HUES48 (cell line): ENCODE results near the gene LONP1.
"Not testable (repeated sequence)": the region's sequence is repeated elsewhere in the genome, so short reads cannot be mapped to it uniquely, and the experiment has no call there.

Source experiments
- H3K27ac ChIP-seq: one replicate; pipeline ENCODE4 v1.7.0; 2013; ENCODE audit warnings: low read depth, low read length, inconsistent platforms
- H3K27me3 ChIP-seq: 2 replicates; pipeline ENCODE4 v1.6.1; 2013; ENCODE audit warnings: mild to moderate bottlenecking, low read length; ENCODE audit not compliant: control insufficient read depth, insufficient read depth
- H3K36me3 ChIP-seq: 2 replicates; pipeline ENCODE4 v1.6.1; 2013; ENCODE audit warnings: low read length; ENCODE audit not compliant: control insufficient read depth, insufficient read depth
- H3K4me1 ChIP-seq: 2 replicates; pipeline ENCODE4 v1.6.1; 2013; ENCODE audit warnings: mild to moderate bottlenecking, low read length; ENCODE audit not compliant: control insufficient read depth, insufficient read depth
- H3K4me3 ChIP-seq: 2 replicates; pipeline ENCODE4 v1.5.1; 2013; ENCODE audit warnings: mild to moderate bottlenecking, low read depth, low read length
- H3K9ac ChIP-seq: 2 replicates; pipeline ENCODE4 v1.6.1; 2013; ENCODE audit warnings: mild to moderate bottlenecking, low read depth, low read length, moderate library complexity
- H3K9me3 ChIP-seq: 2 replicates; pipeline ENCODE4 v1.6.1; 2013; ENCODE audit warnings: low read length; ENCODE audit not compliant: control insufficient read depth, insufficient read depth

Gene LONP1

DNA sequence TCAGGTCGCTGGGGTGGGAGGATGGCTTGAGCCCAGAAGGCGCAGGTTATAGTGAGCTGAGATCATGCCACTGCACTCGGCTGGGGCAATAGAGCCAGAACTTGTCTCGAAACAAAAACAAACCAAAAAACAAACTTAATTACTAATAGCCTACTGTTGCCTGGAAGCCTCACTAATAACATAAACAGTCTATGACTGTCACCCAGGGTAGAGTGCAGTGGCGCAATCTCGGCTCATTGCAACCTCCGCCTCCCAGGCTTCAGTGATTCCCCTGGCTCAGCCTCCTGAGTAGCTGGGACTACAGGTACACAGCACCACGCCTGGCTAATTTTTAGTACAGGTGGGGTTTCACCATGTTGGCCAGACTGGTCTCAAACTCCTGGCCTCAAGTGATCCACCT, 18.5 kb upstream of the LONP1 start:
- H3K9me3 ChIP-seq = no peaks in the 10 kb centered on the region
- no peak overlapping the region for H3K27ac ChIP-seq
- H3K4me3 ChIP-seq = no peak overlapping the region
- no peaks in the 10 kb centered on the region for H3K27me3 ChIP-seq
- no peak overlapping the region for H3K9ac ChIP-seq
- H3K36me3 ChIP-seq = no peaks in the 10 kb centered on the region
- no peaks in the 10 kb centered on the region for H3K4me1 ChIP-seq

- H3K4me1 ChIP-seq = not testable (repeated sequence)
These were observed 13.2 kb upstream of the LONP1 start for GRCh38 chr19:5733172-5733571.

GRCh38 chr19:5727453-5728050, 7.6 kb upstream of the LONP1 start:
- no peak overlapping the region for H3K4me3 ChIP-seq
- no peaks in the 10 kb centered on the region for H3K4me1 ChIP-seq
- H3K36me3 ChIP-seq = no peaks in the 10 kb centered on the region
- no peaks in the 10 kb centered on the region for H3K9me3 ChIP-seq
- H3K27me3 ChIP-seq = no peaks in the 10 kb centered on the region
- no peak overlapping the region for H3K27ac ChIP-seq
- no peak overlapping the region for H3K9ac ChIP-seq

More at GRCh38 chr19:5733172-5733571, 13.2 kb upstream of the LONP1 start:
- H3K27ac ChIP-seq, H3K36me3 ChIP-seq, H3K9me3 ChIP-seq, H3K27me3 ChIP-seq, H3K9ac ChIP-seq, H3K4me3 ChIP-seq: not testable (repeated sequence)

GRCh38 chr19:5719274-5719960, 529 bp downstream of the LONP1 start:
- peak overlapping the region; percentile 89 for H3K9ac ChIP-seq
- peaks cover 9% of the 10 kb centered on the region; the same call in 1 of the 2 replicates for H3K4me1 ChIP-seq
- peak overlapping the region; percentile 100 for H3K27ac ChIP-seq
- H3K4me3 ChIP-seq = peak overlapping the region; percentile 82
- H3K27me3 ChIP-seq = no peaks in the 10 kb centered on the region
- no peaks in the 10 kb centered on the region for H3K9me3 ChIP-seq
- H3K36me3 ChIP-seq = peaks cover 20% of the 10 kb centered on the region

GRCh38 chr19:5718579-5719273, 1.2 kb downstream of the LONP1 start:
- Histone ChIP-seq H3K27me3 (no peaks in the 10 kb centered on the region), H3K9me3 (no peaks in the 10 kb centered on the region), H3K4me1 (peaks cover 9% of the 10 kb centered on the region; the same call in 1 of the 2 replicates), H3K36me3 (peaks cover 26% of the 10 kb centered on the region), H3K9ac (peak overlapping the region; percentile 89), H3K4me3 (peak overlapping the region; percentile 82), H3K27ac (peak overlapping the region; percentile 100)

DNA sequence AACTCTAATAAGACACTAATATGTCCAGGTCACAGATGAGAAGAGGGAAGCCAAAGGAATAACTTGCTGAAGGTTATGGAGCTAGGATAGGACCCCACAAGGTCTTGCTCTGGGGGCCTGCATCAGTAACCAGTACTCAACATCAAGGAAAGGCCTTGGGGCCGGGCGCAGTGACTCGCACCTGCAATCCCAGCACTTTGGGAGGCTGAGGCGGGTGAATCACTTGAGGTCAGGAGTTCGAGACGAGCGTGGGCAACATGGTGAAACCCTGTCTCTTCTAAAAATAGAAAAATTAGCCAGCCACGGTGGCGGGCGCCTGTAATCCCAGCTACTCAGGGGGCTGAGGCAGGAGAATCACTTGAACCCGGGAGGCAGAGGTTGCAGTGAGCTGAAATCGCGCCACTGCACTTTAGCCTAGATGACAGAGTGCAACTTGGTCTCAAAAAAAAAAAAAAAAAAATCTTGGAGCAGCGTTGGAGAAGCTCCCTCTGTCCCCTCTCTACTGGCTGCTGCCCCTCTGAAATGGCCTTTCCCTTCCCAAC, 1.8 kb downstream of the LONP1 start:
- Histone ChIP-seq H3K36me3 (peaks cover 32% of the 10 kb centered on the region), H3K27ac (no peak overlapping the region), H3K27me3 (no peaks in the 10 kb centered on the region), H3K4me1 (peaks cover 9% of the 10 kb centered on the region; the same call in 1 of the 2 replicates), H3K9me3 (no peaks in the 10 kb centered on the region), H3K9ac (0 out of 2 replicates have a peak overlapping the region, but pooled peaks have one; percentile 89), H3K4me3 (peak overlapping the region; percentile 82)

- no peak overlapping the region for H3K9ac ChIP-seq
- H3K36me3 ChIP-seq = peaks cover 39% of the 10 kb centered on the region
- H3K27ac ChIP-seq = no peak overlapping the region
- no peaks in the 10 kb centered on the region for H3K27me3 ChIP-seq
- H3K4me3 ChIP-seq = no peak overlapping the region
- H3K4me1 ChIP-seq = peaks cover 9% of the 10 kb centered on the region; the same call in 1 of the 2 replicates
- H3K9me3 ChIP-seq = no peaks in the 10 kb centered on the region
These were observed 2.6 kb downstream of the LONP1 start for GRCh38 chr19:5717215-5717935.

DNA sequence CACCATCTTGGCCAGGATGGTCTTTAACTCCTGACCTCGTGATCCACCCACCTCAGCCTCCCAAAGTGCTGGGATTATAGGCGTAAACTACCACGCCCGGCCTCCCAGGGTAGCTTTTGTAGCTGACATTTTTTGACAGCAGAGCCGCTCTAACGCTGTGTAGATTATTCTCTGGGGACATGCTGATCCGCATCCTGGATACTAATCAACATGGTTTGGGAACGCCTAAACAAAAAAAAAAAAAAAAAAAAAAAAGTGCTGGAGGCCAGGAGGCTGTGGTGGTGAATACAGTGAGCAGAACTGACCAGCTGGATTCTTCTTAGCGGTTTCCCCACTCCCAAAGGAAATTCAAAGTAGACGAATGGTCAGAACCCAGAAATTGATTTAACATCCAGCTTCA, 5.1 kb downstream of the LONP1 start:
- Histone ChIP-seq H3K27me3 (no peaks in the 10 kb centered on the region), H3K36me3 (peaks cover 61% of the 10 kb centered on the region), H3K9ac (no peak overlapping the region), H3K27ac (no peak overlapping the region), H3K4me1 (peaks cover 9% of the 10 kb centered on the region; the same call in 1 of the 2 replicates), H3K9me3 (no peaks in the 10 kb centered on the region), H3K4me3 (no peak overlapping the region)

DNA sequence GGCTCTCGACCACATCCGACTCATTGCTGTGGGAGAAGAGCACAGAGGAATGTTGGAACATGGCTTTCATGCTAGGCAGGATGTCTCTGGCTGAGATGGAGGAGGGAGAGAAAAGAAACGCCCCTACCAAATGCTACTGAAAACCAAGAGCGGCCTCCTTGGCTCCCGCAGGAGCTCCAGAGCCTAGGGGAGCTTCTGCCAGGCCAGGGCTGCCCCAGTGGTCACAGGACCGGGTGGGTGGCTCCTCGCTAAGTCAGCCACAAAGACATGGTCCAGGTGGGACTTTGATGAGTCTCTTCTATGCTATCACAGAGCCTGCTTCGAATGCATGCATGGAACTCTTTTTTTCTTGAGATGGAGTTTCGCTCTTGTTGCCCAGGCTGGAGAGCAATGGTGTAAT, 6.7 kb downstream of the LONP1 start:
- Histone ChIP-seq H3K9ac (no peak overlapping the region), H3K9me3 (no peaks in the 10 kb centered on the region), H3K27me3 (no peaks in the 10 kb centered on the region), H3K4me3 (no peak overlapping the region), H3K4me1 (peaks cover 3% of the 10 kb centered on the region; the same call in 1 of the 2 replicates), H3K27ac (no peak overlapping the region), H3K36me3 (peaks cover 72% of the 10 kb centered on the region)

DNA sequence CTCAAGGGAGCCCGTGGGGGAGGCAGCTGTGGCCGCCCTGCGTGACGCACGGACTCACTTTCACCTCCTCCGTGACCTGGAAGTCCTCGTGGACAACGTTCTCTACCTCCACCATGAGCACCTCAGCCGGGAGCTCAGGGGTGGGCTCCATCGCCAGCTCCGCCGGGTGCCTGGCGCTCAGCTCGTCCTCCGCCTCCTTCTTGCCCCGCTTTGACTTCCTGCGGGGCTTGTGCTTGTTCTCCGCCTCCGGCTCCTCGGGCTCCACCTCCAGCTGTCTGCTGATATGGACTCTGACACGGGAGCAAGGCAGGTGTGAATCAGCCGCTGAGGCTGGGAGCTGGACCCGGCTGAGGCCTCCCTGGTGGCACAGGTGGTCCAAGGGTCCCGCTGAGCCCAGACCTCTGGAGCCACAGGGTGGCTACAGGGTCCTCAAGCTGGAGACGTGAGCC, 8.2 kb downstream of the LONP1 start:
- Histone ChIP-seq H3K27me3 (no peaks in the 10 kb centered on the region), H3K36me3 (peaks cover 79% of the 10 kb centered on the region), H3K4me3 (no peak overlapping the region), H3K4me1 (no peaks in the 10 kb centered on the region), H3K27ac (no peak overlapping the region), H3K9me3 (no peaks in the 10 kb centered on the region), H3K9ac (no peak overlapping the region)
